T-helper 1 cell treated with Interleukin-12 subunit alpha and Interleukin-12 subunit beta and Interleukin-4 antibody, amounts not matched to agents 30 ng/mL and 1 ng/mL, for 36 hours (primary cell): ENCODE measurements around the gene ELF1. TPM values are rescaled to one million over a fixed set of nuclear protein-coding genes. Genes with fewer than 3 reads are reported as not detected.
"Not testable (repeated sequence)": the region's sequence is repeated elsewhere in the genome, so short reads cannot be mapped to it uniquely, and the experiment has no call there.

Source experiments
- intact Hi-C: fragments of 100-400 bp; cut with micrococcal nuclease; formaldehyde crosslinking; loops from one replicate; pipeline ENCODE4 v1.15.1; 2024
- total RNA-seq: library from RNA; stranded (reverse); gene quantifications from 2 replicates; pipeline ENCODE4 v1.2.3, GENCODE V29; 2022

The ELF1 gene
- total RNA-seq, 1 donor from 2014 or later: 114 TPM

GRCh38 chr13:41049480-41050440, 30.6 kb upstream of the ELF1 start:
- intact Hi-C loops: no loop called here

- intact Hi-C loops: no loop called here
Measured at GRCh38 chr13:41048640-41049039, 29.5 kb upstream of the ELF1 start.

- intact Hi-C loops: not testable (repeated sequence)
Measured at GRCh38 chr13:41042419-41042818, 23.3 kb upstream of the ELF1 start.

DNA sequence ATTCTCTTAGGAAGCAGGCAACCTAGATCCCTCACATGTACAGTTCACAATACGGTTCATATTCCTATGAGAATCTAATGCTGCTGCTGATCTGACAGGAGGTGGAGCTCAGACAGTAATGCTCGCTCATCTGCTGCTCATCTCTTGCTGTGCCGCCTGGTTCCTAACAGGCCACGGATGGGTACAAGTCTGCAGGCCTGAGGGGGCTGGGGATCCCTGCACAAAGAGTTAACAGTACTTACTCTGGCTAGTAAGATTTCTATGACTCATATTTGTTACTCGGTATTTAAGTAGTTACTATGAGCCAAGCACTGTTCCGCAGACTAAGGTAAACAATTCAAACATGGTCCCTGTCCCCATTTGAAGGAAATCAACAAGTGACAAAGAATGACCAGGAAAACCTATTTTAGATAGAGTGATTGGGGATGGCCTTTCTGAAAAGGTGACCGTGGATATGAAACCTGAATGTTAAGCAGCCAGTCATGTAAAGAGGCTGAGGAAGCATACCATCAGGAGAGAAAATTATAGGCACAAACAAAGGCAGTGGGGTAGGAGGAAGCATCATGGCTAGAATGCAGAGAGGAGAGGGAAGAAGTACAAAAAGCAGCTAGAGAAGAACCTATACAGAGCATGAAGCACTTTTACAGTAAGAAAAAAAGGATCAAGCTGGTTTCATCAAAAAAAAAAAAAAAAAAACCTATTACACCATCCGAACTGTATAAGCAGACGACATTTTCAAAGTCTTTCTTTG, 21.6 kb upstream of the ELF1 start:
- intact Hi-C loops: no loop called here

GRCh38 chr13:41039746-41040145, 20.6 kb upstream of the ELF1 start:
- intact Hi-C loops: no loop called here

- intact Hi-C loops: not testable (repeated sequence)
Measured at GRCh38 chr13:41036557-41036956, 17.4 kb upstream of the ELF1 start.

GRCh38 chr13:41034881-41035280, 15.8 kb upstream of the ELF1 start:
- intact Hi-C loops: no loop called here

DNA sequence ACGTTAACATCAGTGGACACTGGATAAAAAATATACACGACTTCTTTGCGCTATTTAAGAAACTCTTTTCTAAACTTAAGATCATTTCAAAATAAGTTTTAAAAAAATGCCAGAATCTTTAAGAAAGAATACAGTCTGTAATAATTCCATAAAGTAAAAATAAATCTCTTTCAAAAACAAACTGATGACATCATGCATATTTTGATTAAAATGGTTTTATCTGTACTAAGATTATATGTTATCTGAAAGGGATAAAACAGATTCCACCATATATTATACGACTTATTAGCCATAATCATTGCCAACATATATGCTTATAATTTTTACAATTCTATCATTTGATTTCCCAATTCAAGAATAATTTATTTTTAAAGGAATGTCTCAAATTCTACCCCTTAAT, 15.3 kb upstream of the ELF1 start:
- intact Hi-C loops: no loop called here

DNA sequence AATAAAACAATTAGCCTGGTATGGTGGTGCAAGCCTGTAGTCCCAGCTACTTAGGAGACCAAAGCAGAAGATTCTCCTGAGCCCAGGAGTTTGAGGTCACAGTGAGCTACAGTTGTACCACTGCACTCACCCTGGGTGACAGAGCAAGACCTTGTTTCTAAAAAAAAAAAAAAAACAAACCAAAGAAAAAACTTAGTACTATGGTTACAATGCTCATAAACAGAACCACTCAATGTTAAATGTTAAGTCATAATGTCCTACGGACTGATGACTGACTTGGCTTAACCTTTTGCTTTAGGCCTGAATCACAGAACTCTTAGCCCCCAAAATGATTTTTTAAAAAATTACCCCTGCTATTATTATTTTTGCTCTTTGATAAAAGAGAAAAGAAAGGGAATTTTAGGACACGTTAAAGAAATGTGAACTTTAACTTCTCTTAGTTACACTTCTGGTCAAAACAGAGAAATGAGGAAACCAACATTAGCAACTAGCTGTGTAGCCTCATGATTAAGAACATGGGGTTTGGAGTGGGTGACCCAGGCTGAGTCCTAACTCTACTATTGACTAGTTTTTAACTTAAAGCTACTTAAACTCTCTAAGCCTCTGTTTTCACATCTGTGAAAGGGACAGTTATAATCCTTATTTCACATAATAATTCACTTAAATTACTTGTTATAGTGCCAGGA, 13.7 kb upstream of the ELF1 start:
- intact Hi-C loops: no loop called here

GRCh38 chr13:41029629-41030028, 10.5 kb upstream of the ELF1 start:
- intact Hi-C loops: no loop called here

- intact Hi-C loops: no loop called here
Measured at GRCh38 chr13:41028051-41028450, 8.9 kb upstream of the ELF1 start.

GRCh38 chr13:41026788-41027187, 7.7 kb upstream of the ELF1 start:
- intact Hi-C loops: no loop called here

- intact Hi-C loops: no loop called here
Measured at GRCh38 chr13:41025518-41025917, 6.4 kb upstream of the ELF1 start.

- intact Hi-C loops: loop anchor here (1.0 to 5.0 kb wide), 11 partner anchors 11 to 1973 kb away; partner anchors contain the start of genes EPSTI1, FOXO1, KBTBD6 and KBTBD7
Measured at GRCh38 chr13:41019578-41020347, 647 bp upstream of the ELF1 start.

DNA sequence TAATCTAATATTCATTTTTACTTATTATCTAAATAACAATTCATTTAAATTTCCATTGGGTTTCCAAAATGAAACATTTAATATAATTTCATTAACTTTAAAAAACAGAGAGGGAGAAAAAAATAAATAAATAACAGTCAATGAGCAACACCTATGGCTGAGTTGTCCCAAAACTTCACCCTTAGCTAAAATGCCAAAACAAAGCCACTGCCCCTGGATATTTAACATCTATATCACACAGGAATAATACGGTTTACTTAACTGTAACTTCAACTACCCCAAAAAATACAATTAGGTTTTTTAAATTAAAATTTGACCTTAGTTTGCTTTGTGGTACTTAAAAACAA, 541 bp downstream of the ELF1 start:
- intact Hi-C loops: loop anchor here (2.0 to 5.0 kb wide), 5 partner anchors 14 to 1974 kb away; partner anchors contain the start of genes EPSTI1, FOXO1, MRPS31 and MTRF1

GRCh38 chr13:41017817-41018601, 1.1 kb downstream of the ELF1 start:
- intact Hi-C loops: loop anchor here (2.0 to 5.0 kb wide), 5 partner anchors 13 to 1974 kb away; partner anchors contain the start of genes EPSTI1, FOXO1, MRPS31 and MTRF1

GRCh38 chr13:41017159-41017558, 2.0 kb downstream of the ELF1 start:
- intact Hi-C loops: loop anchor here (5.0 kb wide), 2 partner anchors 350 to 1975 kb away; partner anchors contain the start of genes EPSTI1 and FOXO1

DNA sequence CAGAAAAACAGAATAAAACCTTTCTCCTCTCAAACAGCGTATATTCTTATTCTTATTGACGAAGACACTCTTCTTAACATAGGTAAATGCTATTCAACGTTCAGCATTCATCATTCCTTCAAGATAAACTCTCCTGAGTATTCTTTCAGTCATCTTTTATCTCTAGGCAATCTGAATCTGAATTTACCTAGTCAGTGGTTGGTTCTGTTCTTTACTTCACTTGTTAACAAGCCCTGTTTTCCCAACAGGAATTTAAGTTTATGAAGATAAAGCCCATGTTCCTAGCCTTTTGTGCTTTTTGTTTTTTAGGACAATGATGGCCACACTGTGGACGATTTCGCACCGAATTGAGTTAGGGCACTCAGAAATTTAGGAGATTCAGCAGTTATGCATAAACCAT, 3.2 kb downstream of the ELF1 start:
- intact Hi-C loops: loop anchor here (5.0 kb wide), 2 partner anchors 349 to 1976 kb away; partner anchors contain the start of genes EPSTI1 and FOXO1

GRCh38 chr13:41013835-41014234, 5.3 kb downstream of the ELF1 start:
- intact Hi-C loops: no loop called here

- intact Hi-C loops: no loop called here
Measured at GRCh38 chr13:41012536-41012935, 6.6 kb downstream of the ELF1 start.
